Stimulated activated CD8-positive, alpha-beta memory T cell treated with anti-CD3 and anti-CD28 coated beads, Interleukin-7, amount 100 ng/mL, for 48 hours (primary cell): Measurements from ENCODE around the gene ZDHHC11B.
"Not testable (repeated sequence)": the region's sequence is repeated elsewhere in the genome, so short reads cannot be mapped to it uniquely, and the experiment has no call there.

Experiments
- DNase-seq, 2 donors: peaks; one replicate each; pipeline ENCODE4 v3.0.0-alpha.2; 2020; ENCODE audit warnings: low read depth in 1 of 2; ENCODE audit errors: extremely low read depth in 1 of 2

ZDHHC11B gene

GRCh38 chr5:784428-785177 lies at the start of gene ZDHHC11B:
TSS of gene ZDHHC11B (minus strand) at chr5:784729. CDS start at chr5:766919, 17,810 bp downstream.
- peak; percentile 84 to 87 for DNase-seq

GRCh38 chr5:834013-834412 lies 49.5 kb upstream of the ZDHHC11B start:
- DNase-seq: not testable (repeated sequence)

GRCh38 chr5:828194-828593 lies 43.7 kb upstream of the ZDHHC11B start:
- DNase-seq: not testable (repeated sequence)

GRCh38 chr5:825544-825943 lies 41.0 kb upstream of the ZDHHC11B start:
- not testable (repeated sequence) for DNase-seq

- DNase-seq: no peak
Measured at GRCh38 chr5:821504-821903, 37.0 kb upstream of the ZDHHC11B start.

GRCh38 chr5:820245-820644 lies 35.7 kb upstream of the ZDHHC11B start:
- no peak for DNase-seq

- no peak for DNase-seq
Measured at GRCh38 chr5:819078-819477, 34.5 kb upstream of the ZDHHC11B start.

- DNase-seq: no peak
Measured at GRCh38 chr5:816176-816575, 31.6 kb upstream of the ZDHHC11B start.

GRCh38 chr5:815449-815848 lies 30.9 kb upstream of the ZDHHC11B start:
- DNase-seq: no peak

GRCh38 chr5:813575-813974 lies 29.0 kb upstream of the ZDHHC11B start:
- not testable (repeated sequence) for DNase-seq

- DNase-seq: not testable (repeated sequence)
Measured at GRCh38 chr5:811384-811783, 26.9 kb upstream of the ZDHHC11B start.

GRCh38 chr5:807719-808514 lies 23.4 kb upstream of the ZDHHC11B start:
- DNase-seq: not testable (repeated sequence)

- no peak for DNase-seq
Measured at GRCh38 chr5:801472-801871, 16.9 kb upstream of the ZDHHC11B start.

GRCh38 chr5:801055-801454 lies 16.5 kb upstream of the ZDHHC11B start:
- not testable (repeated sequence) for DNase-seq

GRCh38 chr5:798505-799138 lies 14.1 kb upstream of the ZDHHC11B start:
- not testable (repeated sequence) for DNase-seq

GRCh38 chr5:797986-798385 lies 13.5 kb upstream of the ZDHHC11B start:
- DNase-seq: not testable (repeated sequence)

- not testable (repeated sequence) for DNase-seq
Measured at GRCh38 chr5:795873-796272, 11.3 kb upstream of the ZDHHC11B start.

- not testable (repeated sequence) for DNase-seq
Measured at GRCh38 chr5:794948-795347, 10.4 kb upstream of the ZDHHC11B start.

GRCh38 chr5:788703-789102 lies 4.2 kb upstream of the ZDHHC11B start:
- DNase-seq: not testable (repeated sequence)

GRCh38 chr5:787857-788233 lies 3.3 kb upstream of the ZDHHC11B start:
- not testable (repeated sequence) for DNase-seq

- not testable (repeated sequence) for DNase-seq
Measured at GRCh38 chr5:787224-787856, 2.8 kb upstream of the ZDHHC11B start.
